A549 (cell line): ENCODE results near the gene TRIM17.

Experiments used
- CEBPB ChIP-seq, 2 experiments: fragments of >200 bp in 1 of 2; sonication (Bioruptor Twin) in 1 of 2; formaldehyde crosslinking in 1 of 2; IDR thresholded peaks; 2 replicates each; pipeline ENCODE4 v1.6.1; 2012 to 2016
- CHD2 ChIP-seq: fragments of 150-350 bp; IDR thresholded peaks from 2 replicates; pipeline ENCODE4 v1.6.1; 2014; ENCODE audit warnings: low read length; ENCODE audit not compliant: partially characterized antibody
- CTCF ChIP-seq: fragments of >200 bp; sonication (Bioruptor Twin); formaldehyde crosslinking; IDR thresholded peaks from 3 replicates; pipeline ENCODE4 v1.5.1; 2016
- EP300 ChIP-seq, 2 experiments: fragments of >200 bp; sonication (Bioruptor Twin); formaldehyde crosslinking; IDR thresholded peaks; 2 replicates in 1 of 2; 3 replicates in 1 of 2; pipeline ENCODE4 v1.6.1; 2016 to 2017
- HMGXB4 ChIP-seq: fragments of 250-450 bp; sonication (Bioruptor Pico); IDR thresholded peaks from 2 replicates; pipeline ENCODE4 v1.5.0; 2021; ENCODE audit warnings: mild to moderate bottlenecking, moderate library complexity, borderline replicate concordance
- KDM5A ChIP-seq: fragments of 200-600 bp; sonication (generic); IDR thresholded peaks from 2 replicates; pipeline ENCODE4 v1.6.1; 2016; ENCODE audit warnings: antibody characterized with exemption, mild to moderate bottlenecking
- MAX ChIP-seq: IDR thresholded peaks from 2 replicates; pipeline ENCODE4 v1.6.1; 2012
- MYC ChIP-seq: IDR thresholded peaks from 2 replicates; pipeline ENCODE4 v1.6.1; 2012; ENCODE audit warnings: mild to moderate bottlenecking, inconsistent platforms, low read length, improper control_type of control experiment, borderline replicate concordance
- NR3C1 ChIP-seq: fragments of >200 bp; sonication (Bioruptor Twin); formaldehyde crosslinking; IDR thresholded peaks from 3 replicates; pipeline ENCODE4 v1.6.1; 2017
- POLR2A ChIP-seq: IDR thresholded peaks from 2 replicates; pipeline ENCODE4 v1.6.1; 2012; ENCODE audit warnings: mild to moderate bottlenecking, low read length
- RAD21 ChIP-seq, 2 experiments: fragments of >200 bp in 1 of 2; sonication (Bioruptor Twin) in 1 of 2; formaldehyde crosslinking in 1 of 2; IDR thresholded peaks in 1 of 2; conservative IDR thresholded peaks in 1 of 2; 2 replicates in 1 of 2; 3 replicates in 1 of 2; pipeline ENCODE4 v1.6.1; 2012 to 2018; ENCODE audit warnings: inconsistent platforms in 1 of 2
- RCOR1 ChIP-seq: fragments of 150-350 bp; IDR thresholded peaks from 2 replicates; pipeline ENCODE4 v1.6.1; 2014; ENCODE audit warnings: antibody characterized with exemption, low read length, low read depth
- SMC3 ChIP-seq: fragments of >200 bp; sonication (Bioruptor Twin); formaldehyde crosslinking; IDR thresholded peaks from 3 replicates; pipeline ENCODE4 v1.6.1; 2018; ENCODE audit warnings: inconsistent platforms
- ZNF302 ChIP-seq: fragments of 250-450 bp; sonication (Bioruptor Pico); IDR thresholded peaks from 2 replicates; pipeline ENCODE4 v1.9.0; 2021; ENCODE audit warnings: inconsistent platforms, mild to moderate bottlenecking, moderate library complexity

GRCh38 chr1:228445490-228445842 lies 28.8 kb upstream of the TRIM17 start:
- no peak for TF ChIP-seq RAD21 (conservative IDR thresholded peaks at IDR 0.05 in 1 of 2, IDR thresholded peaks at IDR 0.05 in 1 of 2)
- no peak for TF ChIP-seq CTCF
- TF ChIP-seq POLR2A = no peak
- no peak for TF ChIP-seq KDM5A
- TF ChIP-seq RCOR1 = no peak
- no peak for TF ChIP-seq SMC3
- no peak for TF ChIP-seq CHD2
- TF ChIP-seq NR3C1 = no peak
- TF ChIP-seq EP300 (IDR thresholded peaks at IDR 0.05) = no peak
- TF ChIP-seq MAX = no peak
- TF ChIP-seq HMGXB4 = no peak
- TF ChIP-seq CEBPB (IDR thresholded peaks at IDR 0.05) = no peak
- no peak for TF ChIP-seq MYC
- no peak for TF ChIP-seq ZNF302 (CRISPR knock-in tag)
